IMR-90 (cell line): ENCODE results near the gene CEACAM20.

Source experiments
- BHLHE40 ChIP-seq: fragments of 150-350 bp; IDR thresholded peaks from 2 replicates; pipeline ENCODE4 v1.6.1; 2016; ENCODE audit warnings: mild to moderate bottlenecking, low read depth, low read length
- CTCF ChIP-seq: conservative IDR thresholded peaks from 2 replicates; pipeline ENCODE4 v1.5.1; 2012; ENCODE audit warnings: mild to moderate bottlenecking, low read depth, low read length, improper control_type of control experiment
- ELK1 ChIP-seq: fragments of 150-350 bp; IDR thresholded peaks from 2 replicates; pipeline ENCODE4 v1.6.1; 2016; ENCODE audit warnings: low read depth, mild to moderate bottlenecking, low read length, moderate library complexity, borderline replicate concordance
- FOS ChIP-seq: fragments of 150-350 bp; IDR thresholded peaks from 2 replicates; pipeline ENCODE4 v1.6.1; 2016; ENCODE audit warnings: low read depth, low read length
- MAFK ChIP-seq: IDR thresholded peaks from 2 replicates; pipeline ENCODE4 v1.6.1; 2012; ENCODE audit warnings: low read depth, low read length, improper control_type of control experiment
- MAZ ChIP-seq: IDR thresholded peaks from 2 replicates; pipeline ENCODE4 v1.6.1; 2012; ENCODE audit warnings: low read depth, mild to moderate bottlenecking, low read length, improper control_type of control experiment, moderate library complexity, borderline replicate concordance
- MXI1 ChIP-seq: IDR thresholded peaks from 2 replicates; pipeline ENCODE4 v1.6.1; 2012; ENCODE audit warnings: low read depth, mild to moderate bottlenecking, low read length, moderate library complexity, borderline replicate concordance
- POLR2A ChIP-seq: IDR thresholded peaks from 2 replicates; pipeline ENCODE4 v1.6.1; 2012; ENCODE audit warnings: mild to moderate bottlenecking, low read depth, low read length
- RCOR1 ChIP-seq: IDR thresholded peaks from 2 replicates; pipeline ENCODE4 v1.6.1; 2012; ENCODE audit warnings: mild to moderate bottlenecking, low read length, improper control_type of control experiment; ENCODE audit not compliant: insufficient replicate concordance
- RFX5 ChIP-seq: IDR thresholded peaks from 2 replicates; pipeline ENCODE4 v1.8.0; 2012; ENCODE audit warnings: low read depth, mild to moderate bottlenecking, low read length, moderate library complexity

- TF ChIP-seq RCOR1 = no peak
- no peak for TF ChIP-seq RFX5
- no peak for TF ChIP-seq MXI1
- TF ChIP-seq POLR2A = no peak
- no peak for TF ChIP-seq CTCF
- no peak for TF ChIP-seq FOS
- no peak for TF ChIP-seq ELK1
- no peak for TF ChIP-seq BHLHE40
- TF ChIP-seq MAFK = no peak
- no peak for TF ChIP-seq MAZ
Observed at GRCh38 chr19:44573183-44573582, 43.7 kb upstream of the CEACAM20 start.
